Left lung (tissue), 10 donors: Measurements from ENCODE around the gene FADD. TPM values are rescaled to one million over a fixed set of nuclear protein-coding genes. Genes with fewer than 3 reads are reported as not detected.

Source experiments
- ATAC-seq: fragments of 200-7000 bp; cut with Tn5 transposase; one replicate; pipeline ENCODE4 v1.9.1; 2020; ENCODE audit warnings: moderate library complexity
- DNase-seq, 4 donors: peaks; one replicate each; pipeline ENCODE4 v3.0.0-alpha.2; 2013 to 2020
- H3K27ac ChIP-seq, 2 donors: fragments of 200-600 bp; sonication (generic) in 1 of 2; one replicate each; pipeline versions ENCODE4 v1.5.0 to v1.8.0; 2020 to 2021
- H3K27me3 ChIP-seq, 2 donors: fragments of 200-600 bp; sonication (generic) in 1 of 2; one replicate each; pipeline versions ENCODE4 v1.5.0 to v1.8.0; 2020 to 2021
- H3K36me3 ChIP-seq, 2 donors: fragments of 200-600 bp; sonication (generic) in 1 of 2; one replicate each; pipeline versions ENCODE4 v1.5.0 to v1.8.0; 2020 to 2021
- H3K4me1 ChIP-seq, 2 donors: fragments of 200-600 bp; one replicate each; pipeline ENCODE4 v1.8.0; 2021
- H3K4me3 ChIP-seq, 2 donors: fragments of 200-600 bp; sonication (generic) in 1 of 2; one replicate each; pipeline versions ENCODE4 v1.5.0 to v1.8.0; 2020 to 2021; ENCODE audit warnings: mild to moderate bottlenecking in 1 of 2
- H3K9me3 ChIP-seq, 2 donors: fragments of 200-600 bp; sonication (generic) in 1 of 2; one replicate each; pipeline versions ENCODE4 v1.5.0 to v1.8.0; 2020 to 2021
- CTCF ChIP-seq, 2 donors: fragments of 200-600 bp; sonication (generic) in 1 of 2; IDR thresholded peaks; one replicate each; pipeline versions ENCODE4 v1.5.0 to v1.8.0; 2021; ENCODE audit warnings: antibody characterized with exemption in 2 of 2
- intact Hi-C, 2 donors: fragments of 100-400 bp; cut with DNase I; formaldehyde crosslinking; loops; one replicate each; pipeline versions ENCODE4 v1.11.2 to v1.14.2; 2022
- polyA plus RNA-seq, 6 donors: library from polyadenylated mRNA; unstranded; fragments of 120-200 nt; gene quantifications; one replicate each; pipeline ENCODE4 v1.2.1, GENCODE V29; 2013; ENCODE audit not compliant: insufficient read length in 6 of 6
- total RNA-seq, 2 donors: library from RNA; stranded (reverse); fragmentation: NEBNext Ultra II Directional; extraction: Animal tissue kit (Norgen Biotek cat#: 25700); gene quantifications; one replicate each; pipeline ENCODE4 v1.2.1, GENCODE V29; 2021
- donor health status: DM: no; HTN: yes; CAD: no.
- donor health status: DM: no; HTN: no; CAD: no.

Gene FADD
- total and polyA plus RNA-seq, 8 donors = 10.6 to 28.4 (median 14.4) TPM

- TF ChIP-seq CTCF (IDR thresholded peaks at IDR 0.05) = no peak
- intact Hi-C loops = no loop called here
- DNase-seq (no peak), ATAC-seq (peak; percentile 75)
- no peaks in the 10 kb centered on the region for H3K4me1 ChIP-seq
- no peaks in the 10 kb centered on the region for H3K27me3 ChIP-seq
- H3K4me3 ChIP-seq = no peak overlapping the region
- H3K36me3 ChIP-seq = no peaks in the 10 kb centered on the region
- H3K9me3 ChIP-seq = no peaks in the 10 kb centered on the region
- peak overlapping the region in 1 of 2 donors; percentile 57 for H3K27ac ChIP-seq
These were observed 17.8 kb downstream of the FADD start for GRCh38 chr11:70220920-70221319.

GRCh38 chr11:70225681-70226177 lies 22.6 kb downstream of the FADD start:
- intact Hi-C loops = no loop called here
- no peak for TF ChIP-seq CTCF (IDR thresholded peaks at IDR 0.05)
- Histone ChIP-seq H3K36me3 (no peaks in the 10 kb centered on the region), H3K4me1 (no peaks in the 10 kb centered on the region), H3K27ac (no peak overlapping the region), H3K9me3 (no peaks in the 10 kb centered on the region), H3K4me3 (no peak overlapping the region), H3K27me3 (no peaks in the 10 kb centered on the region)
- peak; percentile 19 for ATAC-seq
- peak in 1 of 4 donors; percentile 15 for DNase-seq

DNA sequence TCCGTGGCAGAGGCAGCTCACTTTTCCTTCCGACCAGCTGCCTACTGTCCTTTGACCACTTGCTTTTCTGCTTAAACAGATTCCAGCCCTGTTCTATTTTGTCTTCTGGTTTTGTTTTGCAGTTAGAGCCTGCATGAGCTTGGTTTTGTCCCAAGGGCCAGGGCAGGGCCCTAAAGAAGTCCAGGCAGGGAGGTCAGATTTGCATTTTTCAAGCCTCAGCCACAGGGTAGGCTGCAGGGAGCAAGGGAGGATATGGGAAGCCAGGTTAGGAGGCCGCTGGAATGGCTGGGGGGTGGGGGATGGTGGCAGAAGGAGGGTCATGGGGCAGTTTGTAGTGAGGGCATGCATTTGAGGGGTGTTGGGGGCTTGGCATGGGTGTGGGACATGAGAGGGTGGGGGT lies 23.1 kb downstream of the FADD start:
- H3K4me1 ChIP-seq = no peaks in the 10 kb centered on the region
- ATAC-seq = no peak

GRCh38 chr11:70226967-70227366 lies 23.9 kb downstream of the FADD start:
- Histone ChIP-seq H3K27ac (no peak overlapping the region), H3K27me3 (no peaks in the 10 kb centered on the region), H3K36me3 (no peaks in the 10 kb centered on the region), H3K9me3 (no peaks in the 10 kb centered on the region), H3K4me3 (no peak overlapping the region), H3K4me1 (no peaks in the 10 kb centered on the region)
- DNase-seq (no peak), ATAC-seq (no peak)
- no peak for TF ChIP-seq CTCF (IDR thresholded peaks at IDR 0.05)
- intact Hi-C loops = no loop called here

More for the DNA sequence above, 23.1 kb downstream of the FADD start:
- no peak for DNase-seq
- Histone ChIP-seq H3K9me3 (no peaks in the 10 kb centered on the region), H3K4me3 (no peak overlapping the region), H3K27ac (no peak overlapping the region), H3K27me3 (no peaks in the 10 kb centered on the region), H3K36me3 (no peaks in the 10 kb centered on the region)
- TF ChIP-seq CTCF (IDR thresholded peaks at IDR 0.05) = no peak
- intact Hi-C loops = no loop called here

- no peak for TF ChIP-seq CTCF (IDR thresholded peaks at IDR 0.05)
- Histone ChIP-seq H3K4me1 (no peaks in the 10 kb centered on the region), H3K9me3 (no peaks in the 10 kb centered on the region), H3K27ac (no peak overlapping the region), H3K4me3 (no peak overlapping the region), H3K36me3 (no peaks in the 10 kb centered on the region), H3K27me3 (no peaks in the 10 kb centered on the region)
- intact Hi-C loops = no loop called here
- ATAC-seq (no peak), DNase-seq (no peak)
These were observed 26.6 kb downstream of the FADD start for GRCh38 chr11:70229737-70230136.
